DMS153 treated with DMSO at 0.1 percent for 48 hours (cell line): ENCODE results near the gene LDB3.

Experiments
- DNase-seq: peaks from one replicate; lab custom pipeline; 2025; ENCODE audit not compliant: unreplicated experiment; lab: John Stamatoyannopoulos, UW

LDB3 gene

DNA sequence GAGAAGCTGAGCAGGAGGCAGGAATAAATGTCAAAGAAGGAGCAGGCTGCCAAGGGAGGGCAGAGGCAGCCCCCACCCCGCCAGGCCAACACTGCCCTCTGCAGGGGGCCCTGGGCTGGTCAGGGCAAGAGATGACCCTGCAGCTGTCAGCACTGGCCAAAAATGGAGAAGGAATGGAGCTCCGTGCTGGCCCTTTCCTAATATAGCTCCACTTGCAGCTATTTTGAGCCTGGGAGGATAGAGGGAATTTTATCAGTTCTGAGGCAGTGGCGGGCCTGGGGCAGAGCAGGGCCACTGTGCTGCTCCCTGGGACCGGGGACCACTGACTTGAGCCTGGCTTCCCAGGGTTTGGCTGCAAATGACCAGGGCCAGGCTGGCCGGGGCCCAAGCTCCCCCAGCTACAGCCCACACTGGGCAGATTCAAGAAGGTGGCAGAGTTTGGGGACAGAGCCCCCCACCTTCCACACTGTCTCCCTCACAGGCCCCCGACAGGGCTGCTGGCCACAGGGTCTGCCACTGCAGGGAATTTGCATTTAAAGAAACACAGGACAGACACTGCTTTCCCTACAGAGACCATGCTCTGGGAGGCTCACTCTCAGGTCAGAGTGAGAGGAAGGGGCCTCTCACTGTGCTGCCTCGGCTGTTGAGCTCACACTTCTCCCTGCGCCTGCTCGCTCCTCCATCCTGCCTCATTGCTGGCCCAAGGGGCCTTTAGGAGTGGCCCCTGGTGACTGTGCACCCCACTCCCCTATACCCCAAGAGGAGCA, 16.2 kb downstream of the LDB3 start:
- no peak for DNase-seq

DNA sequence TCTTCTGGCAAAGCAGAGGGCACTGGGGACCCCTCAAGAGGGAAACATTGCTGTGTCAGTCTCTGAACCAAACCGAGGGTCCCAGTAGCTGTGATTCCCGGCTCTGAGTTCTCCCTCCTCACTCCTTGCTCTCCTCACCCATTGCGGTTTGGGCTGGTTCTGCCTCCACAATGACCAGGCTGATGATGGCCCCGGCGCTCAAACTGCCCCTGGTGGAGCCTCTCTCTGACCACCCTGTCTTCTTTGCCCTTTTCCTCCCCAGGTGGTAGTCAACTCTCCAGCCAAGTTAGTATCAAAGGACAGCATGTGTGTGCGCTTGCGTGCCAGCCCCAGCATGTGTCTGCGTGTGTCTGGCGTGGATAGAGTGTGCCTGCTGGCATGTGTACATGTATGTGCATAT, 17.1 kb downstream of the LDB3 start:
- no peak for DNase-seq

DNA sequence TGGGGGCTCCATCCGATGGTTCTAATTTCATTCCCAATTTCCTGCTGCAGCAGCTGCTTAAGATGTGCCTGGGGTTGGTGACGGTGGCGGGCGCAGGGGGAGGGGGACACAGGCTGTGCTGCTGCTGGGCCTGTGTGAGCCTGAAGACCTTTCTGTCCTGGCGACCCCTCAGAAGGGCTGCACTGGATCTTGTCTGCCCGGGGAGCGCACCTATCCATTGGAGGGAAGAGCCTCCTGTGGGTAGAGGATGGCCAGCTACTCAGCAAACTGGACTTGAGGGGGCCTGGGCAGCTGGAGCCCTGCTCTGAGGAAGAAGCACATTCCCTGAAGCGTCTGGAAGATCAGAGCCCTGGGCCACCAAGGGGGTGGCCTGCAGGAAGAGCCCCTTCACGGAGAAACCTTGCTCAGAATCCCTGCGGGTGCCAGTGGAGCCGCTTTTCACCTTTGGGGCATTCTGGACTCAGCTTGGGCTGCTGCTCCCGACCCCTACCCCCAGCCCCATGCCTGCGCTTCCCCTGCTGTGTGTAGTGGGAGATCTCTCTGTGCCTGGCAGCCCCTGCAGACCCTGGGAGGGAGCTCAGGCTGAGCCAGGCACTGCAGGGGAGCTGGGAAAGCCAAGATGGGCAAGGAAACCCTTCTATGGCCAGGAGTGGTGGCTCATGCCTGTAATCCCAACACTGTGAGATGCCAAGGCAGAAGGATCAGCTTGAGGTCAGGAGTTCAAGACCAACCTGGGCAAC, 17.8 kb downstream of the LDB3 start:
- DNase-seq, result no peak

DNA sequence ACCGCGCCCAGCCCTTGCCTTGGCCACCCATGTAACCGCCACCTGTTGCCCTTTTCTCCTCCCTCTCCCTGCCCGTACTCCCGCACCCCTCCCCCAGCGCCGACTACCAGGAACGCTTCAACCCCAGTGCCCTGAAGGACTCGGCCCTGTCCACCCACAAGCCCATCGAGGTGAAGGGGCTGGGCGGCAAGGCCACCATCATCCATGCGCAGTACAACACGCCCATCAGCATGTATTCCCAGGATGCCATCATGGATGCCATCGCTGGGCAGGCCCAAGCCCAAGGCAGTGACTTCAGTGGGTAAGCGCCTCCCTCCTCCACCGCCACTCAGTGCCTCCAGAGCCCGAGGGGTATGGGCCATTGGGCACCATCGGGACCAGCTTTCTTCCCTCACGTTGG, 18.7 kb downstream of the LDB3 start:
- no peak for DNase-seq

DNA sequence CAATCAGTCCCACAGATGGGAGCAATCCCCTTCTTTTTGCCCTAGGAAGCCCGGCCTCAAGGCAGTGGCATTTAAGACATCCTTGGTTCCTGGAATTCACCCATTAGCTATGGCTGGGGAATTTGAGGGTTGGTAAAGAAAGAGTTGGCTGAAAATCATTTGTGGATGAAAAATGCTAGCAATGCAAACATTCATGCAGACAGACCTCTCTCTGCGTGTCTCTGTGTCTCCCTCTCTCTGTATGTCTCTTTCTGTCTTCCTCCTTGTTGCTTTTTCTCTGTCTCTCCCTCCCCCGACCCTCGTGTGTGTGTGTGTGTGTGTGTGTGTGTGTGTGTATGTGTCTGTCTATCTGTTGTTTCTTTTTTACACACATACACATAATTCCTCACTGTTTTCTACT, 19.4 kb downstream of the LDB3 start:
- DNase-seq, result no peak

DNA sequence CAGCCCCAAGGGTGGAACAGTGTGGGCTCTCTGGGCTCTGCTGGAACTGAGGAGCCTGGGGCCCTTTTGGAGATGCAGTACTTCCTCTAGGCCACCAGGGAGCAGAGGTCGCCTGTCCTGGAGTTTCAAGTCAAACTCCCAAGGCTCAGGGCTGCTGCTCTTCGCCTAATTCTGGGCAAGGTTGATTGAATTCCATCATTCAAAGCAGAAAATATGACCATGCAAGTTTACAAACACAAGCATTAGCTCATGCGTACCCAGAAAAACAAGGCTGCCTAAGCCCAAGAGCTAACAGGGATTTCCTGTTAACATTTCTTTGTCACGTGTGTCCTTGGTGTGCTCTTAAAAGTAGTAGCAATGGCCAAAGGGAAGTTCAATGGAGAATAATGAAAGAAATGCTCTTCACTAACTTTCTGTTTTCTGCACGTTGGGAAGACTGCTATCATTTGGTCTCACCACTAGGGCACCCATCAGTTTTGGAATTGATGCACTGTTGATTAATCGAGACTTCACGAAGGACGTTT, 20.1 kb downstream of the LDB3 start:
- DNase-seq, result peak; percentile 54

DNA sequence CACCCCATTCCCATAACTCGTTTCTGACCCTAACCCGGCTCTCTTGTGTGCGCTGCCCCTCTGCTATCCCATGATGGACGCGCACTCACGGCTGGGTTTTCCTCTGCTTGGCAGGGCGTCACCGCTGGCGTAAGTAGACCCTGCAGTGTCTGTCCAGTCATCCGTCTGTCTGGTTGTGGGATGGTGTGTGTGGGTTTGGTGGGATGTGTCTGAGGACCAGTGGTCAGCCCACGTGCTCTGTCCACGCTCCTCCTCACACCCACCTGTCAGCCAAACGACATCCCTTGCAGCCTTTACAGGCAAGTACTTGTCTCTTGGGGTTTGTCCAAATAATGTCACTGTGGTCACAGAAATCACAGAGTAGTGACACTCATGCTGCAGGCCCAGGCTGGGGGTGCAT, 20.8 kb downstream of the LDB3 start:
- DNase-seq, result no peak

DNA sequence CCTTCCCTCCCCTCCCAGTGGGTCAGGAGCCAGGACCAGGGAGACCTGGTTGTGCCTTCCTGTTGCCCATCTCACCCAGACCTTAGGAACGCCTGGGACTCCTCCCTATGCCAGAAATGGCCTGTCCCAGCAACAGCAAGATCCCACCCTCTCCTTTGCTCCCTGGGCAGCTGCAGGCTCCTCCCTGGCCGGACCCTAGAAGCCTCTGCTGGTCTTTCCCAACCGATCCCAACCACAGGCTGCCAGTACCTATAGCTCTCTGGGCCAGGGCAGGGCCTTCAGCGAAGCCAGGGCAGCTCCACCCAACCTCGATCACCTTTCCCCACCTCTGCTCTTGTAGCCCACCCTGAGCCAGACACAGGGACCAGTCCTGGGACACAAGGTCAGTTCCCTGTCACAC, 21.9 kb downstream of the LDB3 start:
- DNase-seq, result no peak

DNA sequence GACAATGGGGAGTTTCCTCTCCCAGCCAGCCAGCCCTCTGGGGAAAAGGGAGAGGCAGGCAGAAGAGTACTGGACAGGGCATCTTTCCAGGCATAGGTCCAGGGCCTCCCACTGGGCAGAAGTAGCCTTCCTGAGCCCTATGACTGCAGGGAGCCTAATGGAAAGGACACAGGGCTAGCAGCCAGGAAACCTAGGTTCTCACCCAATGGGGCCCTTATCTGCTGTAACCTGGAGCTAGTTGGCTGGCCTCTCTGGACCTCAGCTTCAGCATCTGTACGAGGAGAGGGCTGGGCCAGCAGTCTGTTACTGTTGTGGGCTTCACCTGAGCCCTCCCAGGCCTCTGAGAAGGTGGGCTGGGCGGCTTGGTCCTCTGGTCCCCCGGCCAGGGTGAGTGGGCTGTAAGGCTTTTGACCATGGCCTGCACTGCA, 22.4 kb downstream of the LDB3 start:
- DNase-seq, result no peak

DNA sequence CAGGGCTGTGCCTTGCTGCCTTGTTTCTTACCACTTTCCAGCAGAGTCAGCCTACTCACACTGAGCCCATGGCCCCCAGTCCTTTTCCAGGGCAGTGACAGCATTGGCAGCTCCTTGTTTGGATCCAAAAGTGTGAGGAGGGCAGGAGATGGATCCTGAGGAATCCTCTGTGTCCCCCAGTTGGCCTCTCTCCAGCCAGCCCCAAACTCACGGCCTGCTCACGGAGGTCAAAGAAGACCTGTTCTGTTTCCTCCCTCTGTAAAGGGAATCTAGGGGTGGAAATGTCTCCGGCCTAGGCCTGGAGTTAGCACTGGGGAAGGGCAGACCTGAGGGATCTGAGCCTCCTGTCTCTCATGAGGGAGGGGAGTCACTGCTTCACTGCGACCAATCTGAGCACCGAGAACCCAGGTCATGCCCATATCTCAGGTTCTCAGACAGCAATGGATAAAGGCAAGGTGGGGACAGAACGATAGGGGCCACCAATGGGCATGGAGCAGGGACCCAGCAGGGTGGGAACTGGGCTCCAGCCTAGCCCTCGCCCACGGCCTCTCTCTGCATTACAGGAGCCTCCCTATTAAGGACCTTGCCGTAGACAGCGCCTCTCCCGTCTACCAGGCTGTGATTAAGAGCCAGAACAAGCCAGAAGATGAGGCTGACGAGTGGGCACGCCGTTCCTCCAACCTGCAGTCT, 23.2 kb downstream of the LDB3 start:
- DNase-seq, result no peak

DNA sequence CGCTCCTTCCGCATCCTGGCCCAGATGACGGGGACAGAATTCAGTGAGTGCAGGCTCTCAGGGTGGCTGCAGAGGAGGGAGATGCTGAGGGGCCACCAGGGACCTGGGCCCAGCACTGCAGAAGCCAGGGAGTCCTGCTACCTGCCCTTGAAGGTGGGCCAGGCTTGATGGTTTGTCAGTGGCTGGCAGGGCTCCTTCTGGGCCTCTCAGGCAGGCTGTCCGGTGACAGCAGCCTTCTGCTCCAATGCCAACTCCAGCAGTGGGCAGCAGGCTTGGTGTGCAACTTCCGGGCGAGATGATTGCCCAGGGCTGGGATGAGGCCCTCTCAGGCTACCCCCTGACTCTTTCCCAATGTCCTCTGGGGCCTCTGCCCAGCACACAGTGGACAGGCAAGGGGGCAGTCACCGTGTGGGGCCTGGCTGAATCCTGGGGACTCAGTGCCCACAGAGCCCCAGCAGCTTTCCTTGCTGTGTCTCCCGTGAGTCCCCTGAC, 23.8 kb downstream of the LDB3 start:
- DNase-seq, result no peak

DNA sequence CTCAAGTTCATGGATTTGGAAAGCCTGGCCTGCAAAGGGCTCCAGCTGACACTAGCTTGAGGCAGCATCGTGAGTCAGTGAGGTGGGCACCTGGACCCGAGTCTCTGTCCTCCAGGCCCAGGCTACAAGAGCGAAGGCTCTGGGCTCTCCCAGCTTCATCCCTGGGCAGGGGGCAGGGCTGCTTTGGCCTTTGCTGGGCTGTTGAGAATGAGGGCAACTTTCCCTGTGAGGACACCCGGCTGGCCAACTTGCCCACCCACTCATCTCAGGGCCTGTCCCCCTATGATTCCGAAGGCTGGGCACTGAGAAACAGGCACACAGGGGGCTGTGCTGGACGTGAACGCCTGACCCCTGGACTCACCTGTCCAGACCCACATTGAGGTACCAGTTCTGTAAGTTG, 24.4 kb downstream of the LDB3 start:
- no peak for DNase-seq

DNA sequence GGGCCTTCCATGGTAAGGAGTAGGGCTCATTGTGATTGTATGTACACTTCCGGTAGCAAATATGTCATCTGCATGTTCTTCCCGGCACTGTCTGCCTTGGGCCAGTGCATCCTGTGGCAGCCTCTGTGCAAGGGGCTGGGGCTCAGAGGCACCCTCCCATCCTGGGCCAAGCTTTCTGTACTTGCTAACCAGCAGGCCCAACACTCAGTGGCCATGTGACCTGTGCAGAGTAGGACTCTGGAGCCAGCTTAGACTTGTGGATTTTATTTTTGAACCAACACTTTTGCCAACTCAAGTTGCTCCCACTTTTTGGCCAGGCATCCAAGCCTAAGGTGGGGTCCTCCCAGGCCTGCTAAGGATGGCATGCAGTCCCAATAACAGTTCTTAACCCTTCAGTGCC, 25.0 kb downstream of the LDB3 start:
- no peak for DNase-seq

DNA sequence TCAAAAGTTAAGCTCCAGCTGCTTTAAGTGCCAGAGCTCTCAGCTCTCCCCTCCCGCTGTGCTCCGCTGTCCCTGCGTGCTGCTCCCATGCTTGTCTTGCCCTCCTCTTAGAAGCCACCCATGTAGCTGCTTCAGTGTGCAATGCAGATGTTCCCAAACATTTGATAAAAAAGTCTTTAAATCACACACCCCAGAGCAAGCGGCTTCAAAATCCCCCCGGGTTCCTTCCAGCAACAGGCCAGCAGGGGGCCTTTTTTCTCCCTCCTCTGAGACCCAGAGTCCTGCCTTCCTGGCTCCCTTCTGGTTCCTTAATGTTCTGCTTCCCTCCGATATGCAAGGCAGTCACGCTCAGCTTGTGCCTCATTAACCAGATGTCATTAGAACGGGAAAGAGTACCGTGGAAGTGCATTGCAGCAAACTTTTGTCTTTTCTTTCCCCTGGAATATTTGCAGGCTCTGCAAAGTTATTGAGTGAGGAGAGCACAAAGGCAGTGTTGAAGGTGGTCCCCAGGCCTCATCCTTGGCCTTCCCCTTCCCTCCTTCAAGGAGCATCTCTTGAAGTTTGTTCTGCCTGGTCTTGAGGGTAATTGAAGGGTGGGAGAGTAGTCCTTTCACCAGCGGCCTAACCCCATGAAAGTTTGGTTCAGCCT, 25.5 kb downstream of the LDB3 start:
- no peak for DNase-seq

DNA sequence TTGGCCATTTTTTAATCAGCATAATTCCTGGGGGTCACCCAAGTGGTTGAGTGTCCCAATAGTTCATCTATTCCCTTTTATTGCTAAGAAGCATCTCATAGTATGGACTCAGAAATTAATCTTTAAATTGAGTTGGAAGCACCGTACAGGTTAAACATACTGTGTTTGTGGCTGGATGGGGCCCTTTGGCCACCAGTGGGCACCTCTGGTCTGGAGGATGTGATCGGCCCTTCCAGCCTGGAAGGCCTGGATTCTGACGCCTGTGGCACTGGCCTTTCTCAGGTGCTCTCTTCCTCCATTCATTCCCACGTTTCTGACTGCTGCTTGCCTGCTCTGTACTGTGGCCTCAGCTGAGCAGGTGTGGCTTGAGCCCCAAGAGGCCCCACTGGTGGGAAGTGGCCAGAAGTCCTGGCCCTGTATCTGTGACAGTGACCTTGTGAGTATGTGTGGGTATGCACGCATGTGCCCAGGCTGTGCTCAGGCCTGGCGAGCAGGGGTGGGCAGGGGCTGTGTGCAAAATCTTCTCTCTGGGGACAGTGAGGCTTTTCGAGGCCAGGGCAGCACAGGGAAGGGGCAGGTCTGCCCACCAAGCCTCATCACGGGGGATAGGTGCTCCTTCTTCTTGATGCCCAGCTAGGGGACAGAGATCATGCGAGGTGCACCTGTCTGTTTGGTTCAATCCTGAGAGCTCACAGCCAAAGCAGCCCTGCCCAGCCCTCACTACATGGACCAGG, 30.1 kb downstream of the LDB3 start:
- DNase-seq, result no peak

DNA sequence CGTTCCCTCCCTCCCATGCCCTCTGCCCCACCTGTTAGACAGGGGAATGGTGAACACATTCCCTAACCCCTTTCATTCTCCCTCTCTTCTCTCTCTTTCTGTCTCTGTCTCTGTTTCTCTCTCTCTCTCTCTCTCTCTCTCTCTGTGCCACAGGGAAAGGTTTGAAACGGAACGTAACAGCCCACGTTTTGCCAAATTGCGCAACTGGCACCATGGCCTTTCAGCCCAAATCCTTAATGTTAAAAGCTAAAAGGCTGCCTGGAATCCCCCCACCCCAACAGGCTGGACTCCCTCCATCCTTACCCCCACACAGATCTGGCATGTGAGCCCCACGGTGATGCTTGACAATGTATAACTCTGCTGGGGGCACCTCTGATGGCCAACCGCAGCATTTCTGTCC, 30.8 kb downstream of the LDB3 start:
- DNase-seq, result no peak

DNA sequence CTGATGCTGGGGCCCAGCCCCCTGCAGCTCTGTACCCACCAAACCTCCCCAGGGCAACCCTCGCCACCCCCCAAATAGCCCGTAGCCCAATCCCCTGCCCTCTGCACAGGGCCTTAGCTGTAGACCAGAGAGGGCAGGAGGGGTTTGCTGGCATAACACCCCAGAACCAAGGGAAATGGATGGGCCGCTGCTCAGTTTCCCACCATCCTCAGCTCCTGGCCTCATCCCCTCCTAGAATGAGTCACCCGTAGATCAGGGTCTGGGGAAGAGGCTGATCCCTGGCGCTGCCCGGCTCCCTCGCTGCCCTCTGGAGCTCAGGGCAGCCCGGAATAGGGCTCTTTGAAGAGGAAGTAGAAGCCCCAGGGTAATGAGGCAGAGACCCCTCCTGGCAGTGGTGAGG, 31.2 kb downstream of the LDB3 start:
- DNase-seq, result no peak

DNA sequence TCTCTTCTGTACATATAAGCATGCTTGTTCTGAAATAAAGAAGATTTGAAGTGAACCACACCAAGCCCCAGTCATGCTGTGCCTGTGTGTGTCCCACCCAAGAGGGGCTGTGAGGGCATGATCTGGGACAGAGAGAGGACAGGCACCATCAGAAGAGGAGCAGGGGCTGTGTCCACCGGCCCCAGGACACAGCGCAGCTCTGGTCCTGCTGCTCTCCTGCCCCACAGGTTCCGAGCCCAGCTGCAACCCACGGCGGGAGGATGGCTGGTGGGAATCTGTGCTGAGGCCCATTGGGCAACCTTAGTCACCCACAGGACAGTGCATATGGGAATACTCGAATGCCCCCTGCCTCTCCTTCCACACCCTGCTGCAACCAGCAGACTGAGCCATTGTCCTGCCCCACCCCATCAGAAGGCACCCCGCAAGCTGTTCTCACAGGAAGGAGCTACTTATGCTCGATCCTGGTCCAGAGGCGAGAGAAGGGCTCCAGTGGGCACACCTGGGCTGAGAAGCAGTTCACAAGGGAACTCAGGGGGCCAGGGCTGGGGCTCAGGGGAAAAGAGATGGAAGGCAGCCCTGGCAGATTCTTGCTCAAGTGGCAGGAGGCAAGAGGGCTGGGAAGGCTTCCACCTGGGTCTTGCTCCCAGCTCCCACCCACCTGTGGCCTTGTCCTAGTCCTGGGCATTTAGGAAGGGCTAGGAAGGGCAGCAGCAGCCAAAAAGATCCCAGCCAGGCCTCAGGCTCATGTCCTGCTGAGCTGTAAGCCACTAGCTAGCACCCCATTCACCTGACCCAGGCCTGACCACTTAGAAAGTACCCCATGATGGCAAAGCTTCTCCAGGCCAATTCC, 31.9 kb downstream of the LDB3 start:
- no peak for DNase-seq

DNA sequence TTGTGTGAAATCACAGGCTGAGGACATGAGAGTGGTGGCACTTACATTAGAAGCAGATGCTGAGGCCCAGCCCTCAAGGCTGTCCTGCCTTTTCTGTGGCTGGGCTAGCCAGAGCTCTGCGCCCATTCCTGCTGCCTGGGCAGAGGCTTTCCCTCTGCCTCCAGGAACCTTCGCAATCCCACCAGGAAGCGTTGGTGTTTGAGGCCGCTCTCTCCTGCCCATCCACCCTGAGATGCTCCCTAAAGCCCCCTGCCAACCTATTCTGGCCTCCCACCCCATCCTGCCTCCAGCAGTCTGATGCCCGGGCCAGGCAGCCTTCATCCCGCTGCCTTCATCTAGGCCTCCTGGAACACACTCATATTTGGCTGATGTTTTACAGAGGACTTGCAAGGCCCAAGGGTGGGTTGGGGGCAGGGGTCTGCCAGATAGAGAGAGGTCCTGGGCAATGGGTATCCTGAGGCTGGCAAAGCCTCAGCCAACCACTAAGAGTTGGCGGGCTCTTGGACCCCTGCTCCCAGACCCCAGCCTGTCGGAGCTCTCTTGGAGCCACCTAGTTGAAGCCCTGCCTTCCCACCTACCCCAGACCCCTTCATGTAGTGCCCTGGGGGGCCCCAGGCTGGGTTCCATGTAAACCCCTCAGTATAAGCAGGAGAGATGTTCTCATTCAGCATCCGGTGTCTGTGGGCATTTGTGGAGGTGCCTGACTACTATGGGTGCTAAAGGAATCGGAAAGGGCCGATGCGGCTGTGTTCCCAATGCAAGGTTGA, 32.7 kb downstream of the LDB3 start:
- DNase-seq, result no peak
